ENCODE data around the gene NFKB2. TPM values are rescaled to one million over a fixed set of nuclear protein-coding genes. Genes with fewer than 3 reads are reported as not detected.

The NFKB2 gene
- total RNA-seq, 4 donors from 2014 or later = 19.3 to 49.2 (median 31.8) TPM

DNA sequence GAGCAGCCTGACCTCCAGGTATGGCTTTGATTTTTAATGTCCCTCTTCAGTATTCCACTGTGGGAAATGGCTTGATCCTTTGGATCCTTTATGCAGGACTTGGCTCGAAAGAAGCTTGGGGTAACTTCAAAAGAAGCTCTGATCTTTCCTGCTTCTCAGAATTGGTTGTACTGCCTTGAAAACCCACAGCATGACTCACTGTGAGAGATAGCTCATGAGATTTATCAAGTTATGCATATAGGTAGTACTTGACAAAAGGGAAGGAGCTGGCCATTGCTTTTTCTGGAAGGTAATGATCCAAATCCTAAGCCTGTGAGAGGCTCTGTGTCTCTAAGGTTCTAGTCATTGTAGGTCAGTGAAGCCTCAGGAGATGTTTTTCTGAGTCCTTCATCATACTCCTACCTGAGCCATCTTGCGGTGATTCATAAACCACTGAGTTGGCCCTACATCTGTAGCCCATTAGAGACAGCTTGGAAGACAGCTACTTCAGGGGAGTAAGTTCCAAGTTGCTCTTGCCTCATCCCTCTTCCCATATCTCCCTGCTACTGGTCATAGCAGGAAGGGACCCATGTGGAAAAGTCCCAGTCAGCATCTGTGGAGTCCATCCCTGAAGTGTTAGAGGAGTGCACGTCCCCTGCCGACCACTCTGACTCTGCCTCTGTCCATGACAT is 36.7 kb upstream of the NFKB2 start:
- WGBS, 2 donors = 87 to 93% methylated on average over 4 of the region's 4 CpGs
- no peaks in the 10 kb centered on the region for H3K4me1 ChIP-seq

DNA sequence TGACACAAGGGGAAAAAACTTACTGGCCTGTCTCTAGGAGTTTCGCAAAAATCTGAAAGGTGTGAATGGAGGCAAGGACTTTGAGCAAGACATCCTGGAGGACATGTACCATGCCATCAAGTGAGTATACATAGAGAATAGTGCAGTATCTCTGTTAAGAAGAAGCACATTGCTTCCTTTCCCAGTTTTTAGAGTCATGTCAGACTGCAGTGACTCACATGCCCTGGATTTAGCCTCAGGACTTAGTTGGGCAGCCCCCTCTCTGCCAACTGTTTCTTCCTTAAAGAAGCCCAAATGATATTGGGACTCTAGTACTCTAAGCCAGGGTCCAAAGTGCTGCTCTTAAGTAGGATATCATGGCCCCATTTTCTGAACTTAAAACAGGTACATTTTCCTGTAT is 28.1 kb upstream of the NFKB2 start:
- H3K36me3 ChIP-seq = peaks cover 11 to 100% (median 85%) of the 10 kb centered on the region in 3 donors
- H3K4me1 ChIP-seq = no peaks in the 10 kb centered on the region
- no peaks in the 10 kb centered on the region for H3K27me3 ChIP-seq
- H3K9me3 ChIP-seq = peaks cover 0 to 10% (median 0%) of the 10 kb centered on the region in 4 donors
- TF ChIP-seq EP300 (IDR thresholded peaks at IDR 0.05) (no peak), POLR2A (IDR thresholded peaks at IDR 0.05) (no peak)
- TF ChIP-seq, protein P1, sequence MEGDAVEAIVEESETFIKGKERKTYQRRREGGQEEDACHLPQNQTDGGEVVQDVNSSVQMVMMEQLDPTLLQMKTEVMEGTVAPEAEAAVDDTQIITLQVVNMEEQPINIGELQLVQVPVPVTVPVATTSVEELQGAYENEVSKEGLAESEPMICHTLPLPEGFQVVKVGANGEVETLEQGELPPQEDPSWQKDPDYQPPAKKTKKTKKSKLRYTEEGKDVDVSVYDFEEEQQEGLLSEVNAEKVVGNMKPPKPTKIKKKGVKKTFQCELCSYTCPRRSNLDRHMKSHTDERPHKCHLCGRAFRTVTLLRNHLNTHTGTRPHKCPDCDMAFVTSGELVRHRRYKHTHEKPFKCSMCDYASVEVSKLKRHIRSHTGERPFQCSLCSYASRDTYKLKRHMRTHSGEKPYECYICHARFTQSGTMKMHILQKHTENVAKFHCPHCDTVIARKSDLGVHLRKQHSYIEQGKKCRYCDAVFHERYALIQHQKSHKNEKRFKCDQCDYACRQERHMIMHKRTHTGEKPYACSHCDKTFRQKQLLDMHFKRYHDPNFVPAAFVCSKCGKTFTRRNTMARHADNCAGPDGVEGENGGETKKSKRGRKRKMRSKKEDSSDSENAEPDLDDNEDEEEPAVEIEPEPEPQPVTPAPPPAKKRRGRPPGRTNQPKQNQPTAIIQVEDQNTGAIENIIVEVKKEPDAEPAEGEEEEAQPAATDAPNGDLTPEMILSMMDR (IDR thresholded peaks at IDR 0.05) = no peak
- no peak for DNase-seq (ENCODE audit: low spot score in 2 of 2)
- H3K4me3 ChIP-seq = no peak overlapping the region
- 100% methylated on average over 1 of the region's 1 CpG for WGBS, 2 donors
- H3K27ac ChIP-seq = no peak overlapping the region

More for the DNA sequence above, 36.7 kb upstream of the NFKB2 start:
- DNase-seq (ENCODE audit: low spot score in 2 of 2) = no peak
- Histone ChIP-seq H3K27ac (no peak overlapping the region), H3K27me3 (no peaks in the 10 kb centered on the region), H3K9me3 (no peaks in the 10 kb centered on the region), H3K36me3 (peaks cover 6 to 89% (median 56%) of the 10 kb centered on the region in 3 donors), H3K4me3 (no peak overlapping the region)
- TF ChIP-seq EP300 (IDR thresholded peaks at IDR 0.05) (no peak), POLR2A (IDR thresholded peaks at IDR 0.05) (no peak)
- TF ChIP-seq, protein P1 (IDR thresholded peaks at IDR 0.05) = no peak

DNA sequence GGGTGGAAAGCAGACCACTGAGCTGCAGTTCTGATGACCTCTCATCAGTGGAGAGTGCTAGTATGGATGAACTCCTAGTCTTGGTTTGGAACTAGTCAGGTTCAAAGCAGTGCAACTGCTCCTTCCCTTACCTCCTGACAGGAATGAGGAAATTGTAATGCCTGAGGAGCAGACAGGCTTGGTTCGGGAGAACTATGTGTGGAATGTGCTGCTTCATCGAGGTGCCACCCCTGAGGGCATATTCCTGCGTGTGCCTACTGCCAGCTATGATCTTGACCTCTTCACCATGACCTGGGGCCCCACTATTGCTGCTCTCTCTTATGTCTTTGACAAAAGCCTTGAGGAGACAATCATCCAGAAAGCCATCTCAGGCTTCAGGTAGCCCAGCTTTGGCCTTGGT is 27.4 kb upstream of the NFKB2 start:
- peaks cover 0 to 10% (median 0%) of the 10 kb centered on the region in 4 donors for H3K9me3 ChIP-seq
- DNase-seq (ENCODE audit: low spot score in 2 of 2) = no peak
- no peaks in the 10 kb centered on the region for H3K4me1 ChIP-seq
- no peak overlapping the region for H3K4me3 ChIP-seq
- H3K27me3 ChIP-seq = no peaks in the 10 kb centered on the region
- peaks cover 9 to 100% (median 79%) of the 10 kb centered on the region in 3 donors for H3K36me3 ChIP-seq
- TF ChIP-seq, protein P1 (IDR thresholded peaks at IDR 0.05) = no peak
- WGBS, 2 donors = 89 to 91% methylated on average over 3 of the region's 3 CpGs
- H3K27ac ChIP-seq = no peak overlapping the region

DNA sequence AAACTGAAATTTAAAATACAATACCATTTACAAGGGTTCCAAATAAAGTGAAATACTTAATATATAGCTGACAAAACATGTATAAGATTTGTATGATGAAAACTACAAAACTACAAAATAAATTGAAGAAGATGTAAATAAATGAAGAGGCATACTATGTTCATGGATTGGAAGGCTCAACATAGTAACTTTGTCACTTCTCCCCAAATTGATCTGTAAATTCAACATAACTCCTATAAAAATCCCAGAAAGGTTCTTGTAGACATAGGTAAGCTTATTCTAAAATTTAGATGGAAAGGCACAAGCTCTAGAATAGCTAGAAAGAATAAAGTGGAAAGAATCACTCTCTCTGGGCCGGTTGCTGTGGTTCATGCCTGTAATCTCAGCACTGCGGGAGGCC is 24.2 kb upstream of the NFKB2 start:
- H3K36me3 ChIP-seq = peaks cover 6 to 100% (median 67%) of the 10 kb centered on the region in 3 donors
- DNase-seq (ENCODE audit: low spot score in 2 of 2) = no peak
- H3K4me1 ChIP-seq = no peaks in the 10 kb centered on the region
- TF ChIP-seq EP300 (IDR thresholded peaks at IDR 0.05) (no peak), POLR2A (IDR thresholded peaks at IDR 0.05) (no peak)
- TF ChIP-seq, protein P1 (IDR thresholded peaks at IDR 0.05) = no peak
- no peak overlapping the region for H3K27ac ChIP-seq
- H3K4me3 ChIP-seq = no peak overlapping the region
- H3K27me3 ChIP-seq = no peaks in the 10 kb centered on the region
- peaks cover 0 to 10% (median 0%) of the 10 kb centered on the region in 4 donors for H3K9me3 ChIP-seq
- 96% methylated on average over 2 of the region's 2 CpGs for WGBS, 2 donors

DNA sequence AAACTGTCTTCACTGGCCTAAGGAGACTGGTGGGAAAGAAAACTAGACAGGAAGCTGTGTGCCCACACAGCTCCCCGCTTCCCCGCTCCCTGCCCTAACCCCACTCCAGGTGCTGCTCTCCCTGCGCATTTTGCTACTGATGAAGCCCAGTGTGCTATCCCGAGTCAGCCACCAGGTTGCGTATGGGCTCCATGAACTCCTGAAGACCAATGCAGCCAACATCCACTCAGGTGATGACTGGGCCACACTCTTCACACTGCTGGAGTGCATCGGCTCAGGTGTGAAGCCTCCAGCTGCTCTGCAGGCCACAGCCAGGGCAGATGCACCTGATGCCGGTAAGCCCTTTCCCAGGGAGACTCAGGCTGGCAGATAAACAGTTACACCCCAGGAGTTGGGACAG is 20.3 kb upstream of the NFKB2 start:
- no peak for TF ChIP-seq POLR2A (IDR thresholded peaks at IDR 0.05)
- Histone ChIP-seq H3K27me3 (no peaks in the 10 kb centered on the region), H3K36me3 (peaks cover 0 to 99% (median 59%) of the 10 kb centered on the region in 3 donors), H3K9me3 (peaks cover 0 to 10% (median 0%) of the 10 kb centered on the region in 4 donors), H3K4me1 (no peaks in the 10 kb centered on the region), H3K27ac (no peak overlapping the region), H3K4me3 (no peak overlapping the region)
- WGBS, 2 donors = 86 to 90% methylated on average over 7 of the region's 7 CpGs
- no peak for DNase-seq (ENCODE audit: low spot score in 2 of 2)
